Fibroblast of mammary gland (primary cell): ENCODE results near the gene FMN1.

ENCODE experiments used
- DNase-seq: peaks from one replicate; pipeline ENCODE4 v3.0.0-alpha.2; 2010; ENCODE audit warnings: low read depth
- H3K4me3 ChIP-seq: 2 replicates; pipeline ENCODE4 v1.5.1; 2011; ENCODE audit warnings: low read depth, mild to moderate bottlenecking, low read length, moderate library complexity; ENCODE audit not compliant: control insufficient read depth
- CTCF ChIP-seq: conservative IDR thresholded peaks from 2 replicates; pipeline ENCODE4 v1.5.1; 2011; ENCODE audit warnings: low read depth, low read length, inconsistent platforms; ENCODE audit not compliant: control insufficient read depth, insufficient read depth

Gene FMN1

GRCh38 chr15:33059184-33059583 is 135.3 kb downstream of the FMN1 start:
- peak; percentile 54 for DNase-seq
- no peak overlapping the region for H3K4me3 ChIP-seq
- no peak for TF ChIP-seq CTCF

- DNase-seq, result no peak
- no peak overlapping the region for H3K4me3 ChIP-seq
- no peak for TF ChIP-seq CTCF
Measured at GRCh38 chr15:33057845-33058244, 136.7 kb downstream of the FMN1 start.

GRCh38 chr15:33055962-33056361 is 138.6 kb downstream of the FMN1 start:
- TF ChIP-seq CTCF, result no peak
- no peak overlapping the region for H3K4me3 ChIP-seq
- DNase-seq, result no peak

- no peak overlapping the region for H3K4me3 ChIP-seq
- no peak for DNase-seq
- no peak for TF ChIP-seq CTCF
Measured at GRCh38 chr15:33051528-33051927, 143.0 kb downstream of the FMN1 start.

GRCh38 chr15:33048255-33048654 is 146.3 kb downstream of the FMN1 start:
- no peak for TF ChIP-seq CTCF
- no peak overlapping the region for H3K4me3 ChIP-seq
- peak; percentile 35 for DNase-seq

GRCh38 chr15:33047077-33047476 is 147.4 kb downstream of the FMN1 start:
- H3K4me3 ChIP-seq, result no peak overlapping the region
- TF ChIP-seq CTCF, result no peak
- DNase-seq, result no peak

- no peak for TF ChIP-seq CTCF
- H3K4me3 ChIP-seq, result no peak overlapping the region
- no peak for DNase-seq
Measured at GRCh38 chr15:33046329-33046728, 148.2 kb downstream of the FMN1 start.
